Natural killer cell (primary cell): ENCODE measurements around the gene GPR78. TPM values are rescaled to one million over a fixed set of nuclear protein-coding genes. Genes with fewer than 3 reads are reported as not detected.

Experiments
- ATAC-seq, 3 donors: fragments of 150-1000 bp in 2 of 3; fragments of 200-7000 bp in 1 of 3; cut with Tn5 transposase; 1 replicate in 1 of 3; 2 replicates in 2 of 3; pipeline ENCODE4 v1.10.0; 2021; ENCODE audit warnings: mild to moderate bottlenecking in 2 of 3, moderate library complexity in 2 of 3
- DNase-seq, 2 donors: peaks; one replicate each; pipeline versions ENCODE4 v3.0.0 to v3.0.0-alpha.2; 2013 to 2021; ENCODE audit warnings: mixed read lengths in 1 of 2
- H3K27ac ChIP-seq: one replicate; pipeline ENCODE4 v1.5.1; 2013; ENCODE audit warnings: mild to moderate bottlenecking, low read length
- H3K27me3 ChIP-seq: one replicate; pipeline ENCODE4 v1.6.1; 2013; ENCODE audit warnings: low read length; ENCODE audit not compliant: control insufficient read depth, insufficient read depth
- H3K36me3 ChIP-seq: one replicate; pipeline ENCODE4 v1.6.1; 2013; ENCODE audit warnings: low read length; ENCODE audit not compliant: control insufficient read depth, insufficient read depth
- H3K4me1 ChIP-seq: one replicate; pipeline ENCODE4 v1.6.1; 2013; ENCODE audit warnings: low read length; ENCODE audit not compliant: control insufficient read depth, insufficient read depth
- H3K4me3 ChIP-seq: one replicate; pipeline ENCODE4 v1.5.1; 2013; ENCODE audit warnings: low read length
- H3K9me3 ChIP-seq: one replicate; pipeline ENCODE4 v1.6.1; 2013; ENCODE audit warnings: low read length; ENCODE audit not compliant: control insufficient read depth, insufficient read depth
- H3K27ac Mint-ChIP-seq, 2 donors: one replicate each; pipeline ENCODE4 v1.8.0; 2022; ENCODE audit warnings: mild to moderate bottlenecking in 2 of 2, mixed read lengths in 2 of 2, moderate library complexity in 1 of 2
- H3K27me3 Mint-ChIP-seq, 2 donors: one replicate each; pipeline ENCODE4 v1.8.0; 2022; ENCODE audit warnings: low read depth in 2 of 2, mixed read lengths in 2 of 2
- H3K36me3 Mint-ChIP-seq: one replicate; pipeline ENCODE4 v1.8.0; 2022; ENCODE audit warnings: mixed read lengths
- H3K4me1 Mint-ChIP-seq, 2 donors: one replicate each; pipeline ENCODE4 v1.8.0; 2022; ENCODE audit warnings: mixed read lengths in 2 of 2
- H3K4me3 Mint-ChIP-seq: one replicate; pipeline ENCODE4 v1.8.0; 2022; ENCODE audit warnings: mild to moderate bottlenecking, moderate library complexity, mixed read lengths
- H3K9me3 Mint-ChIP-seq, 2 donors: one replicate each; pipeline ENCODE4 v1.8.0; 2022; ENCODE audit warnings: mixed read lengths in 2 of 2
- CTCF ChIP-seq: fragments of 200-600 bp; IDR thresholded peaks from one replicate; pipeline ENCODE4 v1.8.0; 2022; ENCODE audit warnings: antibody characterized with exemption
- WGBS: methylation state at CpG from one replicate; pipeline ENCODE4 v1.1.7; 2013; ENCODE audit warnings: missing lambda C conversion rate; ENCODE audit not compliant: insufficient coverage; 5-methylcytosine and 5-hydroxymethylcytosine counted together
- intact Hi-C: fragments of 100-400 bp; cut with micrococcal nuclease; formaldehyde crosslinking; loops from one replicate; pipeline ENCODE4 v1.14.2; 2022
- total RNA-seq, 4 donors: library from RNA; stranded (reverse); fragments of 120-200 nt in 1 of 4; gene quantifications; one replicate each; pipeline versions ENCODE4 v1.2.3 to v1.2.4, GENCODE V29; 2013 to 2022

GPR78 gene
- total RNA-seq, 3 donors from 2014 or later (not counting 1 experiment from before 2014, with no cell fraction given) = not detected

DNA sequence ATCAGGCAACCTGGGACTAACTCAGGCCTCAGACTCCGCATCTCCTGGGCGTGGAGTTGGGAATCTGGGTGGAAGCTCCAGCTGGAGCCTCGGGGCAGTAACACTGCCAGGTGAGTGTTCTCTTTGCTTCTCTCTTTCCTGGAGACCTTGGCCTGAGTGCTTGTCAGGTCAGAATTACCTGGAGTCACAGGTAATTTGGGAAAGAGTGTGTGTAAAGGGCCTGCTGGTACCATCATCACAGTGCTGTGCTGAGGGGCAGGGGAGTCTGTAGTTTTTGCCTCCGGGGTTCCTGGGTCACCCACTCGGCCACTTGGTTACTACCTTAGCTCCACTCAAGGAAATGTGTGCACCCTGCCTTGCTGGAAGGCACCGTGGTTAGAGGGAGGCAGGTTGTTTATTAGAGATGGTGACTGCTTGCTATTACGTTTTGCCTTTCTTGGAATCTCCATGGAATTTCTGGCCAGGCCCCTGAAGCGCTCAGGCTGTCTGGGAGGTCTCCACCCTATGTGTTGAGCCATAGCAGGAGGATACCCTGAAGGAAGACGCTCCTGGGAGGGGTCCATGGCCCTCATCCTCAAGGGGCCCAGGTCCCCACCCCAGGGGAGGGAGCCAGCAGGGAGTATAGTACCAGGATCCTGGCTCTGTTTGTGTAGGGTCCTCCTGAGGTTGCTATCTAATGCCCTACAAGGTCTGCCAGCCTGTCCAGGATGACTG lies 2.9 kb downstream of the GPR78 start:
- Histone ChIP-seq H3K27me3 (no peaks in the 10 kb centered on the region), H3K4me3 (no peak overlapping the region), H3K36me3 (no peaks in the 10 kb centered on the region), H3K27ac (no peak overlapping the region), H3K4me1 (no peaks in the 10 kb centered on the region), H3K9me3 (no peaks in the 10 kb centered on the region)
- Mint-ChIP-seq H3K27ac (no peak overlapping the region), H3K36me3 (no peaks in the 10 kb centered on the region), H3K4me3 (no peak overlapping the region), H3K4me1 (no peaks in the 10 kb centered on the region), H3K9me3 (no peaks in the 10 kb centered on the region), H3K27me3 (peaks cover 6 to 8% of the 10 kb centered on the region in 2 donors)
- intact Hi-C loops = no loop called here
- 74% methylated on average over 9 of the region's 9 CpGs for WGBS
- no peak for DNase-seq
- ATAC-seq = no peak
- TF ChIP-seq CTCF = no peak

DNA sequence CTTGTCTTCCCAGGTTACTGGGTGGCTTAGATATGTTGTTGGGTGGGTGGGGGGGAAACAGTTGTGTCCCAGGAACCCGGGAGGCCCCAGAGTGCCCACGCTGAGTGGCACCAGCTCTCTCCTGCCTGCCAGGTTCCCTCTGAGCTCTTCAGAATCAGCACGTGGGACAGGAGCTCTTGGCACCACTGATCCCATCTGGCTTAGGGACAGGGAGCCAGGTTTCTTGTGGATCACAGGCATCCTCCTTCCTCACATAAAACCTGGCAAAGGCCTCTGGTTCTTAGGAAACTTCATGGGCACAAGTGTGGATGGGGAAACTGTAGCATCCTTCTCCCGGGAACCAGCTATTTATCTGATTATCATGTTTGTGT lies 3.4 kb downstream of the GPR78 start:
- intact Hi-C loops = no loop called here
- WGBS = 72% methylated on average over 4 of the region's 4 CpGs
- Histone ChIP-seq H3K27me3 (no peaks in the 10 kb centered on the region), H3K4me3 (no peak overlapping the region), H3K9me3 (no peaks in the 10 kb centered on the region), H3K36me3 (no peaks in the 10 kb centered on the region), H3K27ac (no peak overlapping the region), H3K4me1 (no peaks in the 10 kb centered on the region)
- no peaks in the 10 kb centered on the region for H3K9me3 Mint-ChIP-seq
- H3K27me3 Mint-ChIP-seq = peaks cover 6 to 8% of the 10 kb centered on the region in 2 donors
- TF ChIP-seq CTCF = no peak
- no peak for ATAC-seq
- H3K36me3 Mint-ChIP-seq = no peaks in the 10 kb centered on the region
- no peak overlapping the region for H3K4me3 Mint-ChIP-seq
- H3K4me1 Mint-ChIP-seq = no peaks in the 10 kb centered on the region
- no peak overlapping the region for H3K27ac Mint-ChIP-seq
- no peak for DNase-seq

DNA sequence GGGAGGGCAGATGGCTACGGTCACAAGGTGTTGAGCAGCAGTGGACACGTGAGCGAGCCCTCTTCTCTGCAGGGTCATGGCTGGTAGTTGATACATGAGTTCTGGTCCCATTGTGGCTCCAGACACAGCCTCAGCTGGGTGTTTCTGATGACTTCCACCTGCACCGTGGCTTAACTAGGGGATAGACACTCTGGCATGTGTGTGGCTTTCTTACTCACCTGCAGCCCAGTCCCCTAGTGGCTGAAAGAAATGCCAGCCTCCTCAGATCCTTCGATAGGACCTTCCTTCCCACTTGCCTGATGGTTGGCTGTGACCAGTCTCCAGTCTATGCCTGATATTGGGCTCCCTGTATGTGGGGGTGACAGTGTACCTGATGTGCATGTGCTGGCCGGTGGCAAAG lies 5.0 kb downstream of the GPR78 start:
- H3K4me1 Mint-ChIP-seq = no peaks in the 10 kb centered on the region
- Histone ChIP-seq H3K27me3 (no peaks in the 10 kb centered on the region), H3K4me1 (no peaks in the 10 kb centered on the region), H3K36me3 (no peaks in the 10 kb centered on the region), H3K4me3 (no peak overlapping the region), H3K9me3 (no peaks in the 10 kb centered on the region), H3K27ac (no peak overlapping the region)
- no peak overlapping the region for H3K4me3 Mint-ChIP-seq
- no peak for DNase-seq
- no peaks in the 10 kb centered on the region for H3K9me3 Mint-ChIP-seq
- no peaks in the 10 kb centered on the region for H3K36me3 Mint-ChIP-seq
- H3K27ac Mint-ChIP-seq = no peak overlapping the region
- WGBS = 61% methylated on average over 6 of the region's 6 CpGs
- ATAC-seq = no peak
- no peak for TF ChIP-seq CTCF
- intact Hi-C loops = no loop called here
- peaks cover 4 to 7% of the 10 kb centered on the region in 2 donors for H3K27me3 Mint-ChIP-seq

GRCh38 chr4:8585721-8586212 lies 5.6 kb downstream of the GPR78 start:
- no peak for TF ChIP-seq CTCF
- no peak overlapping the region for H3K4me3 Mint-ChIP-seq
- H3K9me3 Mint-ChIP-seq = no peaks in the 10 kb centered on the region
- ATAC-seq = no peak
- no peaks in the 10 kb centered on the region for H3K4me1 Mint-ChIP-seq
- DNase-seq = no peak
- H3K27me3 Mint-ChIP-seq = peaks cover 10 to 13% of the 10 kb centered on the region in 2 donors
- Histone ChIP-seq H3K27ac (no peak overlapping the region), H3K27me3 (no peaks in the 10 kb centered on the region), H3K4me1 (no peaks in the 10 kb centered on the region), H3K4me3 (no peak overlapping the region), H3K9me3 (no peaks in the 10 kb centered on the region), H3K36me3 (no peaks in the 10 kb centered on the region)
- 66% methylated on average over 7 of the region's 7 CpGs for WGBS
- no peaks in the 10 kb centered on the region for H3K36me3 Mint-ChIP-seq
- no peak overlapping the region for H3K27ac Mint-ChIP-seq
- intact Hi-C loops = no loop called here
